H9 (cell line): ENCODE results near the gene SMAP1. TPM values are rescaled to one million over a fixed set of nuclear protein-coding genes. Genes with fewer than 3 reads are reported as not detected.
A peak's percentile ranks its signal among the peaks of the same experiment; 100 is the strongest.

Experiments used
- DNase-seq: peaks from one replicate; pipeline ENCODE4 v3.0.0-alpha.2; 2017
- H2AFZ ChIP-seq: one replicate; pipeline ENCODE4 v1.6.1; 2013; ENCODE audit warnings: mild to moderate bottlenecking, low read length, control low read depth, moderate library complexity
- H2AK5ac ChIP-seq: 2 replicates; pipeline ENCODE4 v1.6.1; 2013; ENCODE audit warnings: low read length, control low read depth, mixed read lengths; ENCODE audit not compliant: insufficient read length
- H2BK120ac ChIP-seq: one replicate; pipeline ENCODE4 v1.6.1; 2013; ENCODE audit warnings: low read depth, mild to moderate bottlenecking, low read length, control low read depth, inconsistent platforms; ENCODE audit not compliant: poor library complexity, severe bottlenecking
- H2BK12ac ChIP-seq: 2 replicates; pipeline ENCODE4 v1.6.1; 2013; ENCODE audit warnings: low read length, control low read depth, mixed read lengths, low read depth; ENCODE audit not compliant: insufficient read length
- H2BK15ac ChIP-seq: 2 replicates; pipeline ENCODE4 v1.6.1; 2013; ENCODE audit warnings: low read depth, low read length, control low read depth
- H2BK20ac ChIP-seq: one replicate; pipeline ENCODE4 v1.6.1; 2013; ENCODE audit warnings: low read depth, mild to moderate bottlenecking, low read length, control low read depth, inconsistent platforms; ENCODE audit not compliant: poor library complexity, severe bottlenecking
- H2BK5ac ChIP-seq: 2 replicates; pipeline ENCODE4 v1.6.1; 2013; ENCODE audit warnings: low read length, control low read depth, mixed read lengths; ENCODE audit not compliant: insufficient read length
- H3K14ac ChIP-seq: 2 replicates; pipeline ENCODE4 v1.6.1; 2013; ENCODE audit warnings: low read length, control low read depth; ENCODE audit not compliant: insufficient read depth
- H3K18ac ChIP-seq: 2 replicates; pipeline ENCODE4 v1.6.1; 2013; ENCODE audit warnings: low read depth, mild to moderate bottlenecking, mixed read lengths, low read length, control low read depth; ENCODE audit not compliant: insufficient read length
- H3K23ac ChIP-seq: 2 replicates; pipeline ENCODE4 v1.6.1; 2013; ENCODE audit warnings: low read length, control low read depth, mixed read lengths, low read depth; ENCODE audit not compliant: insufficient read length
- H3K23me2 ChIP-seq: 2 replicates; pipeline ENCODE4 v1.6.1; 2013; ENCODE audit warnings: low read depth, mild to moderate bottlenecking, mixed read lengths, low read length, control low read depth; ENCODE audit not compliant: insufficient read length, poor library complexity, severe bottlenecking
- H3K27ac ChIP-seq: 2 replicates; pipeline ENCODE4 v1.5.1; 2013; ENCODE audit warnings: low read length, control low read depth, mixed read lengths, low read depth; ENCODE audit not compliant: insufficient read length
- H3K27me3 ChIP-seq: 2 replicates; pipeline ENCODE4 v1.6.1; 2013; ENCODE audit warnings: low read length, control low read depth, inconsistent platforms; ENCODE audit not compliant: insufficient read depth
- H3K4ac ChIP-seq: 2 replicates; pipeline ENCODE4 v1.6.1; 2013; ENCODE audit warnings: low read depth, mild to moderate bottlenecking, control low read depth, inconsistent platforms, low read length, moderate library complexity
- H3K4me1 ChIP-seq: 2 replicates; pipeline ENCODE4 v1.6.1; 2013; ENCODE audit warnings: low read length, control low read depth, inconsistent platforms; ENCODE audit not compliant: insufficient read depth
- H3K4me2 ChIP-seq: 2 replicates; pipeline ENCODE4 v1.6.1; 2013; ENCODE audit warnings: low read length, control low read depth, mixed read lengths; ENCODE audit not compliant: insufficient read length, insufficient read depth
- H3K56ac ChIP-seq: 2 replicates; pipeline ENCODE4 v1.6.1; 2013; ENCODE audit warnings: low read depth, mild to moderate bottlenecking, mixed read lengths, low read length, control low read depth; ENCODE audit not compliant: insufficient read length
- H3K79me1 ChIP-seq: 2 replicates; pipeline ENCODE4 v1.6.1; 2013; ENCODE audit warnings: low read depth, mild to moderate bottlenecking, moderate library complexity, low read length, control low read depth, inconsistent platforms; ENCODE audit not compliant: insufficient read depth, poor library complexity, severe bottlenecking
- H3K79me2 ChIP-seq: 2 replicates; pipeline ENCODE4 v1.6.1; 2013; ENCODE audit warnings: low read length, control low read depth, inconsistent platforms; ENCODE audit not compliant: insufficient read depth
- H3K9ac ChIP-seq: 2 replicates; pipeline ENCODE4 v1.6.1; 2013; ENCODE audit warnings: low read length, control low read depth, mixed read lengths; ENCODE audit not compliant: insufficient read length; ENCODE audit errors: extremely low read depth
- H3K9me3 ChIP-seq: one replicate; pipeline ENCODE4 v1.6.1; 2013; ENCODE audit warnings: low read depth, low read length, inconsistent platforms; ENCODE audit not compliant: control insufficient read depth
- H3T11ph ChIP-seq: one replicate; pipeline ENCODE4 v1.6.1; 2013; ENCODE audit warnings: mild to moderate bottlenecking, low read length, control low read depth, inconsistent platforms
- H4K20me1 ChIP-seq: one replicate; pipeline ENCODE4 v1.6.1; 2013; ENCODE audit not compliant: control insufficient read depth, insufficient read length, insufficient read depth
- H4K5ac ChIP-seq: 2 replicates; pipeline ENCODE4 v1.6.1; 2013; ENCODE audit warnings: low read depth, mild to moderate bottlenecking, mixed read lengths, low read length, control low read depth; ENCODE audit not compliant: insufficient read length
- H4K8ac ChIP-seq: replicated peaks from 2 replicates; pipeline ENCODE4 v1.6.1; 2013; ENCODE audit warnings: low read length, control low read depth, mixed read lengths, low read depth; ENCODE audit not compliant: insufficient read length
- H4K91ac ChIP-seq: 2 replicates; pipeline ENCODE4 v1.6.1; 2013; ENCODE audit warnings: low read depth, mild to moderate bottlenecking, moderate library complexity, mixed read lengths, low read length, control low read depth; ENCODE audit not compliant: insufficient read length
- H3K27ac Mint-ChIP-seq, 3 experiments: 2 replicates in 2 of 3; 3 replicates in 1 of 3; pipeline ENCODE4 v1.8.0; 2020 to 2021; ENCODE audit warnings: mixed read lengths in 3 of 3, mild to moderate bottlenecking in 1 of 3, moderate library complexity in 1 of 3
- H3K27me3 Mint-ChIP-seq: 2 replicates; pipeline ENCODE4 v1.8.0; 2021; ENCODE audit warnings: low read depth, mild to moderate bottlenecking, moderate library complexity, mixed read lengths
- H3K36me3 Mint-ChIP-seq, 3 experiments: 2 replicates in 2 of 3; 3 replicates in 1 of 3; pipeline ENCODE4 v1.8.0; 2020 to 2021; ENCODE audit warnings: low read depth in 3 of 3, mixed read lengths in 3 of 3; ENCODE audit not compliant: insufficient read depth in 1 of 3
- H3K4me1 Mint-ChIP-seq, 2 experiments: 2 replicates each; pipeline ENCODE4 v1.8.0; 2020; ENCODE audit warnings: mixed read lengths in 2 of 2
- H3K4me3 Mint-ChIP-seq, 2 experiments: 2 replicates in 1 of 2; 3 replicates in 1 of 2; pipeline ENCODE4 v1.8.0; 2020 to 2021; ENCODE audit warnings: mild to moderate bottlenecking in 2 of 2, mixed read lengths in 2 of 2, moderate library complexity in 1 of 2
- H3K9me3 Mint-ChIP-seq, 2 experiments: 2 replicates in 1 of 2; 3 replicates in 1 of 2; pipeline ENCODE4 v1.8.0; 2020; ENCODE audit warnings: mild to moderate bottlenecking in 2 of 2, mixed read lengths in 2 of 2, moderate library complexity in 1 of 2
- WGBS: extraction: QIAGEN DNeasy Blood & Tissue Kit; methylation state at CpG from one replicate; pipeline ENCODE4 v1.1.7; 2013; ENCODE audit warnings: missing lambda C conversion rate, low lambda C conversion rate, mixed read lengths; ENCODE audit not compliant: insufficient read length; ENCODE audit errors: extremely low coverage; 5-methylcytosine and 5-hydroxymethylcytosine counted together
- total RNA-seq: library from RNA; stranded (reverse); gene quantifications from 2 replicates; pipeline ENCODE4 v1.2.1, GENCODE V29; 2021
- TF ChIP-seq, protein P1 (sequence below): fragments of 200-600 bp; sonication (generic); conservative IDR thresholded peaks from 3 replicates; pipeline ENCODE4 v1.8.0; 2021; ENCODE audit warnings: antibody characterized with exemption, mild to moderate bottlenecking

The SMAP1 gene
- total RNA-seq, 1 experiment from 2014 or later, result 29.3 TPM

DNA sequence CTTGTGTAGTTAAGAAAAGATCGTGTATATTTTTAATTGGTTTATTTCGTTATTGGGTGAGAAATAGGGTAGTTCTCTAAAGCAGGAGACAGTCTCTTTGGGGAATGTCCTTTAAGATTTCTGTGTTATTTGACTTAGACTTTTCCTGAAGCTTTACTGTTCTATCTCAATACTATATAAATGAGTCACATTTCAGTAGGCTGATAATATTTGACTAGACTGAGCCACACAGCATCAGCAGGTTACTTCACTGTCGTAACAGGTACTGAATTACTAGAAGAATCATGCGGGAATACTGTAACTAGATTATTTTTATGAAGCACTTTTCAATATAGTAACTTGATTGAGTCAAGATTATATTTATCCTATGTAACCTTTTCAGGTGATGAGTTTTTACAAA lies 1.4 kb downstream of the SMAP1 start:
- H4K5ac ChIP-seq, result no peak overlapping the region
- peaks cover 7% of the 10 kb centered on the region; the same call in 1 of the 2 replicates for H3K79me2 ChIP-seq
- H2BK20ac ChIP-seq, result no peak overlapping the region
- no peaks in the 10 kb centered on the region; the same call in 1 of the 2 replicates for H3K4me1 ChIP-seq
- no peak overlapping the region for H3K14ac ChIP-seq
- H4K91ac ChIP-seq, result no peak overlapping the region
- no peak overlapping the region for H2BK5ac ChIP-seq
- H2BK15ac ChIP-seq, result no peak overlapping the region
- H4K20me1 ChIP-seq, result no peaks in the 10 kb centered on the region
- no peak overlapping the region for H3K18ac ChIP-seq
- no peak overlapping the region for H4K8ac ChIP-seq
- 0 out of 7 replicates have a peak overlapping the region, but pooled peaks of 1 of the 3 experiments have one; percentile 89 for H3K27ac Mint-ChIP-seq
- H2AK5ac ChIP-seq, result no peak overlapping the region
- H3K9me3 Mint-ChIP-seq, result no peaks in the 10 kb centered on the region; a peak in 1 of 5 replicates
- no peaks in the 10 kb centered on the region for H3K79me1 ChIP-seq
- H3K9me3 ChIP-seq, result no peaks in the 10 kb centered on the region
- no peak overlapping the region for H3K9ac ChIP-seq
- TF ChIP-seq, protein P1, sequence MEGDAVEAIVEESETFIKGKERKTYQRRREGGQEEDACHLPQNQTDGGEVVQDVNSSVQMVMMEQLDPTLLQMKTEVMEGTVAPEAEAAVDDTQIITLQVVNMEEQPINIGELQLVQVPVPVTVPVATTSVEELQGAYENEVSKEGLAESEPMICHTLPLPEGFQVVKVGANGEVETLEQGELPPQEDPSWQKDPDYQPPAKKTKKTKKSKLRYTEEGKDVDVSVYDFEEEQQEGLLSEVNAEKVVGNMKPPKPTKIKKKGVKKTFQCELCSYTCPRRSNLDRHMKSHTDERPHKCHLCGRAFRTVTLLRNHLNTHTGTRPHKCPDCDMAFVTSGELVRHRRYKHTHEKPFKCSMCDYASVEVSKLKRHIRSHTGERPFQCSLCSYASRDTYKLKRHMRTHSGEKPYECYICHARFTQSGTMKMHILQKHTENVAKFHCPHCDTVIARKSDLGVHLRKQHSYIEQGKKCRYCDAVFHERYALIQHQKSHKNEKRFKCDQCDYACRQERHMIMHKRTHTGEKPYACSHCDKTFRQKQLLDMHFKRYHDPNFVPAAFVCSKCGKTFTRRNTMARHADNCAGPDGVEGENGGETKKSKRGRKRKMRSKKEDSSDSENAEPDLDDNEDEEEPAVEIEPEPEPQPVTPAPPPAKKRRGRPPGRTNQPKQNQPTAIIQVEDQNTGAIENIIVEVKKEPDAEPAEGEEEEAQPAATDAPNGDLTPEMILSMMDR, result no peak
- peak overlapping the region; percentile 65 for H3K4me2 ChIP-seq
- no peak overlapping the region for H2BK120ac ChIP-seq
- H3K56ac ChIP-seq, result no peak overlapping the region
- H3K4me1 Mint-ChIP-seq, result peaks cover 48% of the 10 kb centered on the region in 2 experiments
- no peak overlapping the region for H2AFZ ChIP-seq
- H2BK12ac ChIP-seq, result no peak overlapping the region
- H3K23me2 ChIP-seq, result peaks cover 2% of the 10 kb centered on the region
- WGBS, result 100% methylated on average over 2 of the region's 4 CpGs
- no peaks in the 10 kb centered on the region; a peak in 1 of 7 replicates for H3K36me3 Mint-ChIP-seq
- no peak for DNase-seq
- peak overlapping the region; percentile 80 to 88 for H3K4me3 Mint-ChIP-seq
- H3T11ph ChIP-seq, result no peak overlapping the region
- no peak overlapping the region for H3K27ac ChIP-seq
- no peak overlapping the region for H3K23ac ChIP-seq
- no peaks in the 10 kb centered on the region for H3K27me3 Mint-ChIP-seq
- no peaks in the 10 kb centered on the region for H3K27me3 ChIP-seq
- no peak overlapping the region for H3K4ac ChIP-seq
